C4-2B (cell line): ENCODE data around the gene TIMM8A.

ENCODE experiments used
- CTCF ChIP-seq: fragments of 450-650 bp; conservative IDR thresholded peaks from 2 replicates; pipeline ENCODE4 v1.5.1; 2017; ENCODE audit warnings: mild to moderate bottlenecking
- ZFX ChIP-seq: fragments of 450-650 bp; IDR thresholded peaks from 2 replicates; pipeline ENCODE4 v1.6.1; 2017

- no peak for TF ChIP-seq ZFX
- TF ChIP-seq CTCF: no peak
Measured at GRCh38 chrX:101388604-101389003, 40.1 kb upstream of the TIMM8A start.
